ENCODE measurements around the gene BROX.
A peak's percentile ranks its signal among the peaks of the same experiment; 100 is the strongest.

BROX gene

GRCh38 chr1:222706815-222707214 lies 5.5 kb upstream of the BROX start:
- TF ChIP-seq CTCF (IDR thresholded peaks at IDR 0.05; ENCODE audit: low read depth, low read length), result no peak
- DNase-seq (ENCODE audit: low read depth, low spot score), result no peak
- in situ Hi-C loops (cut with HindIII; ENCODE audit: low sequenced_read_pairs), result no loop called here
- H3K4me3 ChIP-seq (ENCODE audit: low read depth, low read length), result no peak overlapping the region

GRCh38 chr1:222709700-222710153 lies 2.6 kb upstream of the BROX start:
- TF ChIP-seq CTCF (IDR thresholded peaks at IDR 0.05; ENCODE audit: low read depth, low read length), result no peak
- no peak overlapping the region for H3K4me3 ChIP-seq (ENCODE audit: low read depth, low read length)
- DNase-seq (ENCODE audit: low read depth, low spot score), result no peak
- in situ Hi-C loops (cut with HindIII; ENCODE audit: low sequenced_read_pairs), result no loop called here

GRCh38 chr1:222711319-222712252 lies 778 bp upstream of the BROX start:
- no peak for TF ChIP-seq CTCF (IDR thresholded peaks at IDR 0.05; ENCODE audit: low read depth, low read length)
- peak; percentile 60 for DNase-seq (ENCODE audit: low read depth, low spot score)
- in situ Hi-C loops (cut with HindIII; ENCODE audit: low sequenced_read_pairs), result no loop called here
- peak overlapping the region; percentile 64 for H3K4me3 ChIP-seq (ENCODE audit: low read depth, low read length)

- H3K4me3 ChIP-seq (ENCODE audit: low read depth, low read length), result peak overlapping the region; percentile 64
- TF ChIP-seq CTCF (IDR thresholded peaks at IDR 0.05; ENCODE audit: low read depth, low read length), result no peak
- peak; percentile 96 for DNase-seq (ENCODE audit: low read depth, low spot score)
- in situ Hi-C loops (cut with HindIII; ENCODE audit: low sequenced_read_pairs), result no loop called here
Measured at GRCh38 chr1:222713091-222713961, 962 bp downstream of the BROX start.

GRCh38 chr1:222716393-222716792 lies 4.0 kb downstream of the BROX start:
- in situ Hi-C loops (cut with HindIII; ENCODE audit: low sequenced_read_pairs), result no loop called here
- no peak for DNase-seq (ENCODE audit: low read depth, low spot score)
- TF ChIP-seq CTCF (IDR thresholded peaks at IDR 0.05; ENCODE audit: low read depth, low read length), result no peak
- H3K4me3 ChIP-seq (ENCODE audit: low read depth, low read length), result no peak overlapping the region

- in situ Hi-C loops (cut with HindIII; ENCODE audit: low sequenced_read_pairs), result no loop called here
- DNase-seq (ENCODE audit: low read depth, low spot score), result no peak
- no peak for TF ChIP-seq CTCF (IDR thresholded peaks at IDR 0.05; ENCODE audit: low read depth, low read length)
- no peak overlapping the region for H3K4me3 ChIP-seq (ENCODE audit: low read depth, low read length)
Measured at GRCh38 chr1:222728746-222729145, 16.4 kb downstream of the BROX start.
